GM12878 (cell line): Measurements from ENCODE around the gene ALOXE3. TPM values are rescaled to one million over a fixed set of nuclear protein-coding genes. Genes with fewer than 3 reads are reported as not detected.

Source experiments
- ATAC-seq: fragments of 200-7000 bp; cut with Tn5 transposase; 3 replicates; pipeline ENCODE4 v1.9.1; 2020; ENCODE audit warnings: mild to moderate bottlenecking, moderate library complexity
- BruUV-seq: library from RNA; stranded (reverse); fragments of 400-500 nt; replicated peaks from 2 replicates; lab custom pipeline; 2021; lab: Mats Ljungman, UMichigan
- CTCF ChIA-PET: fragments of 300-600 bp; sonication (Branson Sonifier 250); formaldehyde crosslinking; extraction: SDS; loops from one replicate; lab custom pipeline; 2021; ENCODE audit warnings: inconsistent platforms; lab: Yijun Ruan, JAX
- POLR2A ChIA-PET: fragments of 350-600 bp; formaldehyde crosslinking; extraction: SDS; loops from one replicate; lab custom pipeline; 2021; ENCODE audit warnings: inconsistent platforms; lab: Charles Lee
- RAD21 ChIA-PET: fragments of 300-600 bp; sonication (Branson Sonifier 250); formaldehyde crosslinking; loops from one replicate; lab custom pipeline; 2023; ENCODE audit warnings: antibody characterized with exemption; ENCODE audit not compliant: unreplicated experiment; lab: Charles Lee
- SMC1A ChIA-PET: fragments of 300-600 bp; sonication (Branson Sonifier 250); formaldehyde crosslinking; loops from one replicate; lab custom pipeline; 2023; ENCODE audit not compliant: unreplicated experiment, uncharacterized antibody; lab: Charles Lee
- DNase-seq: peaks from one replicate; pipeline ENCODE4 v3.0.0-alpha.2; 2011; ENCODE audit warnings: low read depth, low spot score
- FAIRE-seq: peaks from 3 replicates; lab custom pipeline; 2011; peaks lifted over from hg19 to GRCh38; lab: Jason Lieb, UNC
- H2AFZ ChIP-seq: 2 replicates; pipeline ENCODE4 v1.6.0; 2011; ENCODE audit warnings: low read depth, low read length, control low read depth; ENCODE audit not compliant: control insufficient read depth
- H3K27ac ChIP-seq: 2 replicates; pipeline ENCODE4 v1.5.1; 2011; ENCODE audit warnings: control low read depth; ENCODE audit not compliant: control insufficient read depth, insufficient read depth
- H3K27me3 ChIP-seq, 2 experiments: replicated peaks in 1 of 2; 2 replicates each; pipeline versions ENCODE4 v1.6.0 to v1.6.1; 2011; ENCODE audit warnings: low read length in 1 of 2; ENCODE audit not compliant: control insufficient read depth in 2 of 2, insufficient read depth in 2 of 2
- H3K36me3 ChIP-seq, 2 experiments: 2 replicates each; pipeline ENCODE4 v1.5.1; 2011; ENCODE audit warnings: low read length in 1 of 2; ENCODE audit not compliant: control insufficient read depth in 2 of 2, insufficient read depth in 2 of 2
- H3K4me1 ChIP-seq: 2 replicates; pipeline ENCODE4 v1.6.1; 2011; ENCODE audit warnings: mild to moderate bottlenecking, low read length, moderate library complexity, mixed read lengths; ENCODE audit not compliant: control insufficient read depth, insufficient read depth
- H3K4me2 ChIP-seq: 2 replicates; pipeline ENCODE4 v1.6.0; 2011; ENCODE audit warnings: control low read depth; ENCODE audit not compliant: control insufficient read depth, insufficient read depth
- H3K4me3 ChIP-seq: fragments of 200-600 bp; sonication (generic); 2 replicates; pipeline ENCODE4 v1.5.1; 2016
- H3K79me2 ChIP-seq: 2 replicates; pipeline ENCODE4 v1.6.0; 2011; ENCODE audit warnings: low read length; ENCODE audit not compliant: control insufficient read depth, insufficient read depth
- H3K9ac ChIP-seq: 2 replicates; pipeline ENCODE4 v1.8.0; 2011; ENCODE audit warnings: low read length, control low read depth, mixed read lengths; ENCODE audit not compliant: control insufficient read depth, insufficient read depth
- H3K9me3 ChIP-seq: replicated peaks from 3 replicates; pipeline ENCODE4 v1.5.1; 2011; ENCODE audit warnings: mild to moderate bottlenecking, low read length; ENCODE audit not compliant: control insufficient read depth, insufficient read depth
- H4K20me1 ChIP-seq: 2 replicates; pipeline ENCODE4 v1.6.0; 2011; ENCODE audit not compliant: control insufficient read depth, insufficient read depth
- BCL3 ChIP-seq: IDR thresholded peaks from 2 replicates; pipeline ENCODE4 v1.6.1; 2011; ENCODE audit warnings: borderline replicate concordance, low read depth, mild to moderate bottlenecking, moderate library complexity, low read length; ENCODE audit not compliant: insufficient read depth, poor library complexity, severe bottlenecking
- DPF2 ChIP-seq: fragments of 450-650 bp; IDR thresholded peaks from 2 replicates; pipeline ENCODE4 v1.6.1; 2017; ENCODE audit warnings: mild to moderate bottlenecking
- E4F1 ChIP-seq: fragments of 450-650 bp; IDR thresholded peaks from 2 replicates; pipeline ENCODE4 v1.6.1; 2018; ENCODE audit warnings: borderline replicate concordance, mild to moderate bottlenecking; ENCODE audit not compliant: partially characterized antibody
- IRF5 ChIP-seq: fragments of 450-650 bp; IDR thresholded peaks from 2 replicates; pipeline ENCODE4 v1.6.1; 2017; ENCODE audit warnings: borderline replicate concordance
- MTA2 ChIP-seq: fragments of 450-650 bp; IDR thresholded peaks from 2 replicates; pipeline ENCODE4 v1.6.1; 2016; ENCODE audit warnings: low read depth, mild to moderate bottlenecking, moderate library complexity
- POU2F2 ChIP-seq: IDR thresholded peaks from 3 replicates; pipeline ENCODE4 v1.6.1; 2011; ENCODE audit warnings: low read depth, mild to moderate bottlenecking, low read length, borderline replicate concordance
- RAD51 ChIP-seq: fragments of 450-650 bp; IDR thresholded peaks from 2 replicates; pipeline ENCODE4 v1.6.1; 2016; ENCODE audit warnings: moderate library complexity, mild to moderate bottlenecking, inconsistent platforms
- RBBP5 ChIP-seq: fragments of 200-600 bp; sonication (generic); conservative IDR thresholded peaks from 2 replicates; pipeline ENCODE4 v1.6.1; 2016
- SMARCA5 ChIP-seq: fragments of 450-650 bp; IDR thresholded peaks from 2 replicates; pipeline ENCODE4 v1.6.1; 2017; ENCODE audit warnings: mild to moderate bottlenecking
- SMC3 ChIP-seq: IDR thresholded peaks from 2 replicates; pipeline ENCODE4 v1.6.1; 2011; ENCODE audit warnings: low read length, improper control_type of control experiment, borderline replicate concordance
- SUPT20H ChIP-seq: IDR thresholded peaks from 2 replicates; pipeline ENCODE4 v1.6.1; 2011; ENCODE audit warnings: low read depth, mild to moderate bottlenecking, low read length, moderate library complexity, borderline replicate concordance; ENCODE audit not compliant: control insufficient read depth
- TARDBP ChIP-seq: IDR thresholded peaks from 2 replicates; pipeline ENCODE4 v1.6.1; 2016; ENCODE audit warnings: borderline replicate concordance
- ZNF384 ChIP-seq: IDR thresholded peaks from 2 replicates; pipeline ENCODE4 v1.6.1; 2012; ENCODE audit warnings: low read depth, mild to moderate bottlenecking, low read length, improper control_type of control experiment, borderline replicate concordance
- ZSCAN29 ChIP-seq: fragments of 450-650 bp; IDR thresholded peaks from 2 replicates; pipeline ENCODE4 v1.6.1; 2017; ENCODE audit warnings: mild to moderate bottlenecking, moderate library complexity
- WGBS: methylation state at CpG from one replicate; pipeline ENCODE4 v1.1.6; 2016; ENCODE audit warnings: low lambda C conversion rate; ENCODE audit not compliant: insufficient replicate concordance, insufficient coverage; ENCODE audit errors: missing lambda C conversion rate; 5-methylcytosine and 5-hydroxymethylcytosine counted together
- in situ Hi-C: fragments of 300-500 bp; cut with MboI; formaldehyde crosslinking; loops from 9 replicates; pipeline ENCODE4 v1.14.3; 2018; ENCODE audit warnings: mixed read lengths
- intact Hi-C: fragments of 100-400 bp; cut with micrococcal nuclease; formaldehyde crosslinking; loops from one replicate; pipeline ENCODE4 v1.14.2; 2022; ENCODE audit not compliant: unreplicated experiment
- polyA plus RNA-seq, 11 experiments: library from polyadenylated mRNA; depleted of rRNA in 4 of 11; unstranded in 6 of 11; stranded (reverse) in 5 of 11; fragments of >200 nt; fragmentation: Nextera tagmentation in 4 of 11; fragmentation: Illumina TruSeq in 1 of 11; extraction: Ambion mirVana in 4 of 11; extraction: Trizol in 1 of 11; gene quantifications; 1 replicate in 1 of 11; 2 replicates in 10 of 11; pipeline versions ENCODE4 v1.2.1 to v1.2.3, GENCODE V29; 2011 to 2016; ENCODE audit warnings: inconsistent platforms in 2 of 11, missing spikeins in 2 of 11, low read depth in 1 of 11
- total RNA-seq, 4 experiments: library from RNA; depleted of rRNA in 3 of 4; stranded (reverse); fragments of >200 nt in 3 of 4; fragmentation: Illumina TruSeq in 1 of 4; extraction: Trizol in 1 of 4; gene quantifications; 2 replicates each; pipeline versions ENCODE4 v1.2.1 to v1.2.3, GENCODE V29; 2013 to 2021

The ALOXE3 gene
- total and polyA plus RNA-seq, 10 of the 15 experiments (the other 5 are each of a cell fraction or from before 2014, with no cell fraction given): 0.04 TPM; not detected in 9

GRCh38 chr17:8120520-8121406, 2.4 kb upstream of the ALOXE3 start:
- BruUV-seq: no TSS peak
- peak overlapping the region; percentile 94 for H3K4me2 ChIP-seq
- under 1% methylated on average over 40 of the region's 40 CpGs for WGBS
- no peaks in the 10 kb centered on the region for H3K79me2 ChIP-seq
- no peaks in the 10 kb centered on the region for H3K9me3 ChIP-seq
- ChIA-PET SMC1A (interaction anchor here (0.6 to 3.7 kb wide), 17 partner anchors 9 to 242 kb away, joined by 3 to 28 read pairs (median 7); partner anchors contain the start of genes KCNAB3 and RANGRF), POLR2A (interaction anchor here (0.6 to 3.1 kb wide), 12 partner anchors 11 to 101 kb away, joined by 3 to 28 read pairs (median 8); partner anchors contain the start of genes AURKB and PER1), RAD21 (interaction anchor here (0.7 to 3.3 kb wide), 20 partner anchors 18 to 404 kb away, joined by 3 to 40 read pairs (median 6); partner anchors contain the start of genes AURKB, BORCS6, CTC1 and PER1), CTCF (interaction anchor here (0.6 to 7.4 kb wide), 20 partner anchors 11 to 180 kb away, joined by 3 to 116 read pairs (median 16); partner anchors contain the start of genes BORCS6, SLC25A35 and TMEM107)
- no peaks in the 10 kb centered on the region for H3K36me3 ChIP-seq
- intact Hi-C loops: loop anchor here (1.0 to 5.0 kb wide), 5 partner anchors 18 to 177 kb away; partner anchors contain the start of genes CTC1 and SLC25A35
- peak overlapping the region; percentile 64 for H3K27ac ChIP-seq
- H3K4me1 ChIP-seq: peaks cover 39% of the 10 kb centered on the region
- ATAC-seq: peak; percentile 8
- peak overlapping the region; percentile 51 for H3K9ac ChIP-seq
- peak overlapping the region; percentile 39; the same call in 1 of the 2 replicates for H2AFZ ChIP-seq
- H3K4me3 ChIP-seq: peak overlapping the region; percentile 69
- in situ Hi-C loops: no loop called here
- no peak for FAIRE-seq
- DNase-seq: peak; percentile 63
- H4K20me1 ChIP-seq: no peaks in the 10 kb centered on the region
- peaks cover 5 to 11% of the 10 kb centered on the region in 2 experiments for H3K27me3 ChIP-seq
- TF ChIP-seq SUPT20H (no peak), POU2F2 (peak; percentile 50; the same call in 2 of the 3 replicates), RBBP5 (no peak), RAD51 (no peak), SMC3 (no peak), ZSCAN29 (peak; percentile 88), E4F1 (no peak), MTA2 (no peak; the same call in 1 of the 2 replicates), SMARCA5 (peak; percentile 13; the same call in 1 of the 2 replicates), ZNF384 (no peak), IRF5 (no peak), TARDBP (peak; percentile 95), DPF2 (0 out of 2 replicates have a peak, but pooled peaks have one; percentile 1), BCL3 (no peak)
